Stomach (tissue), 4 donors: ENCODE data around the gene PIK3CA.
A peak's percentile ranks its signal among the peaks of the same experiment; 100 is the strongest.

Experiments used
- CTCF ChIP-seq, 7 experiments: fragments of 450-650 bp in 4 of 7; fragments of 200-600 bp in 3 of 7; sonication (generic) in 3 of 7; IDR thresholded peaks; one replicate each; pipeline ENCODE4 v1.5.1; 2016 to 2019; ENCODE audit warnings: antibody characterized with exemption in 7 of 7, control low read depth in 2 of 7, mild to moderate bottlenecking in 1 of 7
- EP300 ChIP-seq: sonication (generic); formaldehyde crosslinking; IDR thresholded peaks from one replicate; pipeline ENCODE4 v1.6.1; 2017; ENCODE audit warnings: antibody characterized with exemption
- POLR2A ChIP-seq, 4 donors: fragments of 450-650 bp; IDR thresholded peaks; one replicate each; pipeline ENCODE4 v1.6.1; 2016; ENCODE audit warnings: antibody characterized with exemption in 4 of 4, control low read depth in 2 of 4, mild to moderate bottlenecking in 1 of 4, moderate library complexity in 1 of 4

GRCh38 chr3:179272385-179272784 is 124.2 kb downstream of the PIK3CA start:
- TF ChIP-seq CTCF (IDR thresholded peaks at IDR 0.05) (peak in 1 of 7 experiments; percentile 15), EP300 (no peak), POLR2A (IDR thresholded peaks at IDR 0.05) (no peak)
